K562 (cell line): Measurements from ENCODE around the gene CSF2. TPM values are rescaled to one million over a fixed set of nuclear protein-coding genes. Genes with fewer than 3 reads are reported as not detected.

ENCODE experiments used
- CBFA2T3 ChIP-seq: fragments of 450-650 bp; IDR thresholded peaks from 2 replicates; pipeline ENCODE4 v1.6.1; 2017
- CBX3 ChIP-seq, 2 experiments: IDR thresholded peaks; 1 replicate in 1 of 2; 2 replicates in 1 of 2; pipeline ENCODE4 v1.6.1; 2012; ENCODE audit warnings: inconsistent platforms in 2 of 2, low read length in 2 of 2, borderline replicate concordance in 1 of 2, control low read depth in 1 of 2
- EP400 ChIP-seq: fragments of 450-650 bp; IDR thresholded peaks from 2 replicates; pipeline ENCODE4 v1.6.1; 2017; ENCODE audit warnings: antibody characterized with exemption, mild to moderate bottlenecking, moderate library complexity
- EWSR1 ChIP-seq: fragments of 450-650 bp; IDR thresholded peaks from 2 replicates; pipeline ENCODE4 v1.6.1; 2018; ENCODE audit warnings: borderline replicate concordance, mild to moderate bottlenecking, low read depth, moderate library complexity; ENCODE audit not compliant: partially characterized antibody
- ILF3 ChIP-seq: fragments of 450-650 bp; IDR thresholded peaks from 2 replicates; pipeline ENCODE4 v1.6.1; 2018; ENCODE audit warnings: antibody characterized with exemption, mild to moderate bottlenecking, moderate library complexity, borderline replicate concordance
- IRF2 ChIP-seq: sonication (generic); formaldehyde crosslinking; IDR thresholded peaks from 2 replicates; pipeline ENCODE4 v1.8.1; 2022; ENCODE audit warnings: mild to moderate bottlenecking, missing genetic modification reagents
- MYC ChIP-seq, 2 experiments: fragments of 250-450 bp in 1 of 2; sonication (Bioruptor Pico) in 1 of 2; IDR thresholded peaks; 2 replicates each; pipeline versions ENCODE4 v1.5.1 to v1.6.1; 2012 to 2021; ENCODE audit warnings: low read depth in 2 of 2, borderline replicate concordance in 1 of 2, improper control_type of control experiment in 1 of 2, low read length in 1 of 2, mild to moderate bottlenecking in 1 of 2, moderate library complexity in 1 of 2
- NEUROD1 ChIP-seq: fragments of 150-350 bp; IDR thresholded peaks from 2 replicates; pipeline ENCODE4 v1.6.1; 2014; ENCODE audit warnings: borderline replicate concordance, low read length, low read depth; ENCODE audit not compliant: partially characterized antibody
- POLR2AphosphoS5 ChIP-seq: IDR thresholded peaks from 2 replicates; pipeline ENCODE4 v1.6.1; 2011; ENCODE audit warnings: mild to moderate bottlenecking, low read depth, low read length, moderate library complexity; ENCODE audit not compliant: control insufficient read depth, insufficient read depth
- PPARD ChIP-seq: fragments of 250-450 bp; sonication (Bioruptor Pico); IDR thresholded peaks from 2 replicates; pipeline ENCODE4 v1.8.0; 2022; ENCODE audit warnings: inconsistent platforms, mild to moderate bottlenecking, moderate library complexity
- RAD21 ChIP-seq, 2 experiments: fragments of 250-450 bp in 1 of 2; fragments of 450-650 bp in 1 of 2; sonication (Bioruptor Pico) in 1 of 2; formaldehyde crosslinking in 1 of 2; IDR thresholded peaks in 1 of 2; conservative IDR thresholded peaks in 1 of 2; 2 replicates each; pipeline versions ENCODE4 v1.4.0 to v1.8.0; 2020 to 2022; ENCODE audit warnings: mild to moderate bottlenecking in 2 of 2, moderate library complexity in 1 of 2
- SREBF2 ChIP-seq: sonication (generic); formaldehyde crosslinking; IDR thresholded peaks from 2 replicates; pipeline ENCODE4 v1.4.0; 2020; ENCODE audit warnings: mild to moderate bottlenecking, missing genetic modification reagents
- TARDBP ChIP-seq: fragments of 450-650 bp; IDR thresholded peaks from 2 replicates; pipeline ENCODE4 v1.6.1; 2016
- TEAD2 ChIP-seq: fragments of 450-650 bp; IDR thresholded peaks from 2 replicates; pipeline ENCODE4 v1.6.1; 2016; ENCODE audit warnings: missing genetic modification characterization, control low read depth, missing compliant biosample characterization
- YBX1 ChIP-seq: fragments of 450-650 bp; IDR thresholded peaks from 2 replicates; pipeline ENCODE4 v1.7.1; 2016; ENCODE audit warnings: mild to moderate bottlenecking
- ZBTB11 ChIP-seq, 3 experiments: fragments of 200-800 bp in 1 of 3; fragments of 250-450 bp in 1 of 3; fragments of 450-650 bp in 1 of 3; sonication (Bioruptor Pico) in 1 of 3; sonication (Bioruptor generic) in 1 of 3; formaldehyde crosslinking in 1 of 3; IDR thresholded peaks; 2 replicates each; pipeline versions ENCODE4 v1.6.1 to v1.8.0; 2016 to 2022; ENCODE audit warnings: mild to moderate bottlenecking in 2 of 3, missing genetic modification characterization in 2 of 3, missing compliant biosample characterization in 1 of 3, moderate library complexity in 1 of 3
- ZNF23 ChIP-seq: fragments of 250-450 bp; sonication (Bioruptor Pico); IDR thresholded peaks from 2 replicates; pipeline ENCODE4 v1.4.0; 2020; ENCODE audit warnings: mild to moderate bottlenecking
- ZNF324 ChIP-seq: fragments of 250-450 bp; sonication (Bioruptor Pico); IDR thresholded peaks from 2 replicates; pipeline ENCODE4 v1.4.0; 2020; ENCODE audit warnings: mild to moderate bottlenecking
- ZNF512 ChIP-seq: IDR thresholded peaks from 2 replicates; pipeline ENCODE4 v1.6.1; 2016; ENCODE audit warnings: missing genetic modification characterization, missing compliant biosample characterization
- polyA plus RNA-seq, 8 experiments: library from polyadenylated mRNA; depleted of rRNA in 4 of 8; stranded (reverse) in 5 of 8; unstranded in 3 of 8; fragments of >200 nt; fragmentation: Nextera tagmentation in 2 of 8; fragmentation: Illumina TruSeq in 1 of 8; extraction: Ambion mirVana in 2 of 8; extraction: Trizol in 1 of 8; gene quantifications; 2 replicates each; pipeline versions ENCODE4 v1.2.1 to v1.2.3, GENCODE V29; 2011 to 2014; ENCODE audit warnings: inconsistent platforms in 1 of 8, missing spikeins in 1 of 8
- total RNA-seq, 7 experiments: library from RNA; depleted of rRNA in 6 of 7; stranded (reverse); fragments of >200 nt in 6 of 7; fragmentation: Illumina TruSeq in 2 of 7; extraction: Trizol in 2 of 7; gene quantifications; 2 replicates each; pipeline versions ENCODE4 v1.2.1 to v1.2.3, GENCODE V29; 2011 to 2021; ENCODE audit warnings: low replicate concordance in 1 of 7
- TF ChIP-seq, protein P1 (sequence below): fragments of 250-450 bp; sonication (Bioruptor Pico); IDR thresholded peaks from 2 replicates; pipeline ENCODE4 v1.6.1; 2021; ENCODE audit warnings: mild to moderate bottlenecking
- TF ChIP-seq, protein P2 (sequence below): fragments of 250-450 bp; sonication (Bioruptor Pico); IDR thresholded peaks from 2 replicates; pipeline ENCODE4 v1.4.0; 2020; ENCODE audit warnings: mild to moderate bottlenecking, moderate library complexity

Gene CSF2
- total and polyA plus RNA-seq, 9 of the 15 experiments (the other 6 are each of a cell fraction or from before 2014, with no cell fraction given) = 0.25 to 0.29 TPM; not detected in 7

DNA sequence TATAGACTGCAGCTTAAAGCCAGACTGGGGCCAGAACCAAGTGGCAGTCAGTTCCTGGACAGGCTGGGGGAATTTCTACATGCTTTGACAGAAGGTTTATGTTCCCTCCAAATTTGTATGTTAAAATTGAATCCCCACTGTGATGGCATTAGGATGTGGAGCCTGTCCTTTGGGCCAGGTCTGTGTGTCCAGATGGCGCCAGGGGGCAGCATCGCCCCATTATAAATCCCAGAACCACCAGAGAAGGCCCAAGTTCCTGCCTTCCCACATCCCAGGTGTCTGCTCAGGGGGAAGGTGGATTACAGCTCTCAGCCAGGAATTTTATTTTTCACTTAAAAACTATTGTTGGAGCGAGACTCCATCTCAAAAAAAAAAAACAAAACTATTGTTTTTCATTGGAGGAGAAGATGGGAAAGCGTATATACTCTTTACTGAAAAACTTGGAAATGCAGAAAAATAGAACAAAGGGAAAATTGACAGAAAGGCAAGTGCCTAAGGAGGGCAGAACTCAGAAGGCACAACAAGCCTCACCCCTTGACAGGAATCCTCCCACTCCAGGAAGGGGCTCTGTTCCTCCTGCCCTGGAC is 8.1 kb upstream of the CSF2 start (continued):
- TF ChIP-seq MYC (IDR thresholded peaks at IDR 0.05; ENCODE audit: low read depth, low read length) (peak; percentile 33; the same call in 1 of the 2 replicates), MYC (CRISPR knock-in tag; IDR thresholded peaks at IDR 0.05; ENCODE audit: borderline replicate concordance, low read depth) (no peak), ZNF512 (0 out of 2 replicates have a peak, but pooled peaks have one; percentile 25), RAD21 (CRISPR knock-in tag; conservative IDR thresholded peaks at IDR 0.05 in 1 of 2, IDR thresholded peaks at IDR 0.05 in 1 of 2) (peak; percentile 90 to 96), TEAD2 (tag) (no peak), TARDBP (no peak), EP400 (no peak), YBX1 (no peak), IRF2 (CRISPR knock-in tag) (no peak), CBFA2T3 (no peak), PPARD (no peak), ZBTB11 (CRISPR knock-in tag; IDR thresholded peaks at IDR 0.05) (no peak), CBX3 (IDR thresholded peaks at IDR 0.05; ENCODE audit: borderline replicate concordance in 1 of 2, low read length in 2 of 2) (no peak), ZNF324 (CRISPR knock-in tag) (no peak), POLR2AphosphoS5 (no peak), EWSR1 (no peak), NEUROD1 (no peak), SREBF2 (CRISPR knock-in tag) (no peak), ILF3 (no peak), ZNF23 (CRISPR knock-in tag) (no peak)
- TF ChIP-seq, protein P1, sequence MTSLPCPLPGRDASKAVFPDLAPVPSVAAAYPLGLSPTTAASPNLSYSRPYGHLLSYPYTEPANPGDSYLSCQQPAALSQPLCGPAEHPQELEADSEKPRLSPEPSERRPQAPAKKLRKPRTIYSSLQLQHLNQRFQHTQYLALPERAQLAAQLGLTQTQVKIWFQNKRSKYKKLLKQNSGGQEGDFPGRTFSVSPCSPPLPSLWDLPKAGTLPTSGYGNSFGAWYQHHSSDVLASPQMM = no peak
- TF ChIP-seq, protein P2, sequence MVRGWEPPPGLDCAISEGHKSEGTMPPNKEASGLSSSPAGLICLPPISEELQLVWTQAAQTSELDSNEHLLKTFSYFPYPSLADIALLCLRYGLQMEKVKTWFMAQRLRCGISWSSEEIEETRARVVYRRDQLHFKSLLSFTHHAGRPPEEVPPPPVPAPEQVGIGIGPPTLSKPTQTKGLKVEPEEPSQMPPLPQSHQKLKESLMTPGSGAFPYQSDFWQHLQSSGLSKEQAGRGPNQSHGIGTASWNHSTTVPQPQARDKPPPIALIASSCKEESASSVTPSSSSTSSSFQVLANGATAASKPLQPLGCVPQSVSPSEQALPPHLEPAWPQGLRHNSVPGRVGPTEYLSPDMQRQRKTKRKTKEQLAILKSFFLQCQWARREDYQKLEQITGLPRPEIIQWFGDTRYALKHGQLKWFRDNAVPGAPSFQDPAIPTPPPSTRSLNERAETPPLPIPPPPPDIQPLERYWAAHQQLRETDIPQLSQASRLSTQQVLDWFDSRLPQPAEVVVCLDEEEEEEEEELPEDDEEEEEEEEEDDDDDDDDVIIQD (CRISPR knock-in tag) = no peak
